HUDEP-2 (cell line): ENCODE data around the gene MYBPC1.
"Not testable (repeated sequence)": the region's sequence is repeated elsewhere in the genome, so short reads cannot be mapped to it uniquely, and the experiment has no call there.

Experiments
- DNase-seq, 76 experiments: peaks; one replicate each; lab custom pipeline; 2025; ENCODE audit not compliant: unreplicated experiment in 76 of 76; lab: John Stamatoyannopoulos, UW

Gene MYBPC1

DNA sequence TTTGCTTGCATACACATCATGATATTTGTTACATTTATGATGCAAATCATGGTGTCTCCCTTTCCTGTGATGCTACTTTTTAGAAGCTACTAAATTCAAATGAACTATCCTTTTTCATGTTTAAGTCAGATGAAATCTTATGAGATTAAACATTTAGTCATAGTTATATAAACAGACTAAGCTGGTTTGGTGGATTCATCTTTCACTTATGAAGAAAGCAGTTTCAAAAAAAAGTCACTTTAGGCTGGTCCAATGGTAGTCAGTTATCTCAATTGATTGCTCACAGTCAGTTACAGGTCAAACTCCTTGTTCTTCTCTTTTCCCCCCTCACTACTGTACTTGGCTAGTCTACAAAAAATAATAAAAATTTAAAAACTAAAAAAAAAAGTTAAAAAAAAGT is 124.8 kb downstream of the MYBPC1 start:
- DNase-seq: no peak

DNA sequence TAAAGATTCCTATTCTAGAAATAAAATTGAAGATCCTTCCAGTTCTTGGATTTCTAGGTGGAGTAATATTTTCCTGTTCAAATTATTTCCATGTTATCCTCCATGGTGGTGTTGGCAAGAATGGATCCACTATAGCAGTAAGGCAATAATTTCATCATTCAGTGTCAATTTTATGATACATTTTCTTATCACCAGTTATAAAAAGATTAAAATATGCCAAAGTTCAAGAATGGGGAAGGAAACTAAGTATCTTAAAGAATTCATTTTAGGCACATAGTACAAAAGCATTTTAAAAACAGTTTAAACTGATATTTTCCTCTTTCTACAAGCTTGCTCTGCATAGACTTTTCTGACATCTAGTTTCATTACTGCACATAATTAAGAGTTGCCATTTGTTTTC is 125.3 kb downstream of the MYBPC1 start:
- DNase-seq: no peak

DNA sequence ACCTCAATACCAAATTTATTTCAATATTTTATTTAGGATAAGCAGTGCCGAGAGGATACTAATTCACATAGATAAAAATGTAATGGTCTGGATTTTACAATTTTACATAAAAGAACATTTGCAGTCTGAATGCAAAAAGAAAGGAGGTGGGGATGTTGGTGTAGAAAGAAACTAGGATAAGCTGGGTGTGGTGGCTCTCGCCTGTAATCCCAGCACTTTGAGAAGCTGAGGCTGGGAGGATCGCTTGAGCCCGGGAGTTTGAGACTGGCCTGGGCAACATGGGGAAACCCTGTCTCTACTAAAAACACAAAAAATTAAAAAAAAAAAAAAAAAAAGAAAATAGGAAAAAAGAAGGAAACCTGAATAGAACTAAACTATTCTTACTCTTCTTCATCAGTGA is 127.6 kb downstream of the MYBPC1 start:
- no peak for DNase-seq

DNA sequence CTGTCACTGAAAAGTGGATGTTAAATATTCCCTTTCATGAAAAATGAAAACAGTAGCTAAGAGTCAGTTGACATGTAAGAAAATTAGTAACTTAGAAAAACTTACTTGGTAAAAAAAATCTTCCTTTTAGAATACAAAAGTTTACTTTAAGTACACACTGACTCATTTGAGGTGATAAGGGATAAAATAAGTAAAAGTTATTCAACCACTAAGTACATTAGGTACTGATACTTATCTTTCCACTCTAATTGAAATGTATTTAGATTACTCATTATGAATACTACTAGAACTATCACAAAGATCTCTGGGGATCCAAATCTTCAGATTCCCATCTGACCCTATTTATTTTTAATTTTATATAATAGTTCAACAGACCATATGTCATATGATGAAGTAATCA is 132.3 kb downstream of the MYBPC1 start:
- DNase-seq: no peak

DNA sequence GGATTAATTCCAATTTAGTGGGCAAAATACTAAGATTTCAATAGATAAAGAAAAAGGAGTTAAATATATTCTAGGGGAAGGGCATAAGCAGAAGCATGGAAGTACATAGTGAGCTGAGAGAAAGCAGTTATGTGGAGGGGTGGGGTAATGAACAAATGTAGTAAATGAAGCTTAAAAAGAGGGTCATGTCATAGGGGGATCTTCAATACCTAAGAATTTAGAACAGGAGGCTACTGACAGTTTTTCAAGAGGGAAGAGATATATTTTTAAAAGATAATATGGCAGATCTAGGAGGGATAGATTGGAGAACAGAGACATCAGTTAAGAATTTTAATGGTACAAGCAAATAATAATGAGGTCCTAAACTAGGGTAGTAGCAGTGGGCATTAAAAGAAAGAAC is 135.1 kb downstream of the MYBPC1 start:
- no peak for DNase-seq

DNA sequence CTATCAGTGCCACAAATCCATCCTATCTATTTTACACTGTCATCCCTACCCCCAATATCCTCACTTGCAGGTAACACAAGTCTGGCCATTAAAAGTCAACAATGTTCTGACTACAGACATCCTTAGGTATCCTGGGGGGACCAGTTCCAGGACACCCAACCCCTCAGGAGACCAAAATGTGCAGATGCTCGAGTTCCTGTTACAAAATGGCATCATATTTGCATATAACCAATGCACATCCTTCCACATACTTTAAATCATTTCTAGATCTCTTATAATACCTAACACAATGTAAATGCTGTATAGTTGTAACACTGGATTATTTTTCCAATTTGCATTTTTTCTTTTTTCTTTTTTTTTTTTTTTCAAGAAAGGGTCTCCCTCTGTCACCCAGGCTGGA is 137.5 kb downstream of the MYBPC1 start:
- DNase-seq: no peak

DNA sequence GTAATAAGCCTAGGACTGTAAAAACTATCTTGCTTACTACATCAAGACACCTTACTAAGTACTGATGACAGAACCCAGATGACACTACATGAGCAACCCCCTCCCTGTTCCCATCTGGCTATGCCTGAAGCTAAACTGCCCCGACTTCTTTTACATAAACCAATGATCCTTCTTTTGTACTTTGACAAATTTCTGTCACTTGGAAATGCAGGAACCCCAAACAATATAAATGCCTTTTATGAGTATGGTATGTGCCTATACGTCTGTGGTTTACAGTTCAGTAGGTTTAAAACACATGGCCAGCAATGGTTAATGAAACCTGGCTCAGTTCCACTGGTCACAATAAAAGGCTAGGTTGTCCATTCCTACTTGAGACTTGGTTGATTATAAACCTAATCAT is 138.4 kb downstream of the MYBPC1 start:
- DNase-seq: no peak

DNA sequence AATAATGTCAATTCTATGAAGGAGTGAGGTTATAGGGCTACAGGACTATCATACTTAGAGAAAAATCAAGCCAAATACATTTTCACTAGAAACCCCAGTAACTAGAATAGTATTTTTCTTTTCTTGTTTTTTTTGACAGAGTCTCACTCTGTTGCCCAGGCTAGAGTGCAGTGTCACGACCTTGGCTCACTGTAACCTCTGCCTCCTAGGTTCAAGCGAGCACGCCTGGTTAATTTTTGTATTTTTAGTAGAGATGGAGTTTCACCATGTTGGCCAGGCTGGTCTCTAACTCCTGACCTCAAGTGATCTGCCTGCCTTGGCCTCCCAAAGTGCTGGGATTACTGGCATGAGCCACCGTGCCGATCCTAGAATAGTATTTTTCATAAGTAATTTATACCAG is 139.7 kb downstream of the MYBPC1 start:
- not testable (repeated sequence) for DNase-seq
